Nephron progenitor cell (in vitro differentiated cells): ENCODE data around the gene AQP5.

Experiments used
- DNase-seq: peaks from one replicate; pipeline ENCODE4 v3.0.0; 2021
- H3K27ac Mint-ChIP-seq: 2 replicates; pipeline ENCODE4 v1.8.0; 2021; ENCODE audit warnings: mild to moderate bottlenecking, moderate library complexity, mixed read lengths
- H3K27me3 Mint-ChIP-seq: 2 replicates; pipeline ENCODE4 v1.8.0; 2021; ENCODE audit warnings: mild to moderate bottlenecking, low read depth, mixed read lengths; ENCODE audit not compliant: poor library complexity
- H3K36me3 Mint-ChIP-seq: 2 replicates; pipeline ENCODE4 v1.8.0; 2021; ENCODE audit warnings: low read depth, mixed read lengths
- H3K4me1 Mint-ChIP-seq: 2 replicates; pipeline ENCODE4 v1.8.0; 2021; ENCODE audit warnings: mixed read lengths
- H3K4me3 Mint-ChIP-seq: 2 replicates; pipeline ENCODE4 v1.8.0; 2021; ENCODE audit warnings: mild to moderate bottlenecking, moderate library complexity, mixed read lengths
- H3K9me3 Mint-ChIP-seq: 2 replicates; pipeline ENCODE4 v1.8.0; 2021; ENCODE audit warnings: mild to moderate bottlenecking, moderate library complexity, mixed read lengths
- TF ChIP-seq, protein P1 (sequence below): fragments of 200-600 bp; sonication (generic); IDR thresholded peaks from 2 replicates; pipeline ENCODE4 v1.5.0; 2021; ENCODE audit warnings: antibody characterized with exemption

Gene AQP5

GRCh38 chr12:49967777-49968250 lies 6.1 kb downstream of the AQP5 start:
- H3K27ac Mint-ChIP-seq, result no peak overlapping the region
- H3K27me3 Mint-ChIP-seq, result peaks cover 35% of the 10 kb centered on the region
- H3K4me3 Mint-ChIP-seq, result peak overlapping the region; percentile 19

GRCh38 chr12:49968471-49968870 lies 6.8 kb downstream of the AQP5 start:
- DNase-seq, result no peak
- Mint-ChIP-seq H3K4me1 (peaks cover 29% of the 10 kb centered on the region), H3K4me3 (no peak overlapping the region), H3K9me3 (no peaks in the 10 kb centered on the region), H3K27ac (no peak overlapping the region), H3K27me3 (peaks cover 29% of the 10 kb centered on the region), H3K36me3 (no peaks in the 10 kb centered on the region)
- TF ChIP-seq, protein P1, sequence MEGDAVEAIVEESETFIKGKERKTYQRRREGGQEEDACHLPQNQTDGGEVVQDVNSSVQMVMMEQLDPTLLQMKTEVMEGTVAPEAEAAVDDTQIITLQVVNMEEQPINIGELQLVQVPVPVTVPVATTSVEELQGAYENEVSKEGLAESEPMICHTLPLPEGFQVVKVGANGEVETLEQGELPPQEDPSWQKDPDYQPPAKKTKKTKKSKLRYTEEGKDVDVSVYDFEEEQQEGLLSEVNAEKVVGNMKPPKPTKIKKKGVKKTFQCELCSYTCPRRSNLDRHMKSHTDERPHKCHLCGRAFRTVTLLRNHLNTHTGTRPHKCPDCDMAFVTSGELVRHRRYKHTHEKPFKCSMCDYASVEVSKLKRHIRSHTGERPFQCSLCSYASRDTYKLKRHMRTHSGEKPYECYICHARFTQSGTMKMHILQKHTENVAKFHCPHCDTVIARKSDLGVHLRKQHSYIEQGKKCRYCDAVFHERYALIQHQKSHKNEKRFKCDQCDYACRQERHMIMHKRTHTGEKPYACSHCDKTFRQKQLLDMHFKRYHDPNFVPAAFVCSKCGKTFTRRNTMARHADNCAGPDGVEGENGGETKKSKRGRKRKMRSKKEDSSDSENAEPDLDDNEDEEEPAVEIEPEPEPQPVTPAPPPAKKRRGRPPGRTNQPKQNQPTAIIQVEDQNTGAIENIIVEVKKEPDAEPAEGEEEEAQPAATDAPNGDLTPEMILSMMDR, result no peak

More at GRCh38 chr12:49967777-49968250, 6.1 kb downstream of the AQP5 start:
- H3K4me1 Mint-ChIP-seq, result peaks cover 27% of the 10 kb centered on the region
- DNase-seq, result no peak
- TF ChIP-seq, protein P1, result no peak
- H3K9me3 Mint-ChIP-seq, result no peaks in the 10 kb centered on the region
- H3K36me3 Mint-ChIP-seq, result no peaks in the 10 kb centered on the region

DNA sequence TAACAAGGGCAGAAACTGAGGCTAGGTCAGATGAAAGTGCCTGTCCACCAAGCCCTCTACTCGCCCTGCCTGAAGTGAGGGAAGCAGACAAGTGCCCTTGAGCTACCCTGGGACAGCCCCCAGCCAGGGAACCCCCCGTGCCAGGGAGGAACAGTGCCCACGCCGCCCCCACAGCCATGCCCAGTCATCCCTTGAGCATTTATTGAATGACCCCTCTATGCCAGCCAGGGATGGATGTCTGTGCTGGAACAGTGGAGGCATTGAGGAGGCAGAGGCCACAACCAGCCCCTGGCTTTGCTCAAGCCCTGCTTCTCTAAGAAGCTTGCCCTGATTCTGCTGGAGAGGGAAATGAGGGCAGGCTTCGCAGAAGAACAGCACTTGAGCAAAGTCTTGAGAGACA lies 7.4 kb downstream of the AQP5 start:
- no peaks in the 10 kb centered on the region for H3K36me3 Mint-ChIP-seq
- no peak overlapping the region for H3K27ac Mint-ChIP-seq

DNA sequence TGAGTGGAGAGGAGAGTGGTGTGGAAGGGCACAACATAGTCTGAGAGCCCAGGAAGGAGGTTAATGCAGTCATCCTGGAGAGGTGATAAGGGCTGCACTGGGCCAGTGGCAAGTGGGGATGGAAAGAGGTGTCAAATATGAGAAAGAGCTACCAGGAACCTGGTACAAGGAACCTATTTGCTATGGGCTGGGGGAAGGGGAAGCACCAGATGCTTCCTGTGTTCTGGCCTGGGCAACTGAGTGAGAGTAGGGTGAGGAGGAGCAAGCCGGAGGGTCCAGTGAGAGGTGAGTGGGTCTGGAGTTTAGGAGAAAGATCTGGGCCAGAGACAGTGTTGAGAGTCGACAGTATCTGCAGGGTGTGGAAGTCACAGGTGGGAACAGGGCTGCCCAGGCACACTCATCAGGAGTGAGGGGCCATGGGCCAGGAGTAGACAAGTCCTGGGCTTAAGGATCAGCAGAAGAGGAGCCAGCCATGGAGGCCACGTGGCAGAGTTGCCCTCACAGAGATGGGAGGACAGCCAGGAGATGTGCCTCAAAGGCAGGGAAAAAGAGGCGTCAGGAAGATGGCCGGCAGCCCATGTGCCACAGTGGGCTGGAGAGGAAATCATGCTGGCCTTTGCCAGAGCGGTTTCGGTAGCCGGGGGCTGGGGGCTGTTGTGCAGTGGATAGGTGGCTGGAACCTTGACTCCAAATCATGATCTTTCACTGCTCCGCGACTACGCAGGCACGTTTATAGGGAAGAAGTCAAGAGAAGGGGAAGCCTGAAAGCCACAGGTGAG lies 8.2 kb downstream of the AQP5 start:
- Mint-ChIP-seq H3K9me3 (no peaks in the 10 kb centered on the region), H3K27ac (no peak overlapping the region), H3K27me3 (peaks cover 16% of the 10 kb centered on the region), H3K4me3 (no peak overlapping the region), H3K36me3 (no peaks in the 10 kb centered on the region), H3K4me1 (peaks cover 36% of the 10 kb centered on the region)
- DNase-seq, result no peak
- TF ChIP-seq, protein P1, result no peak

More for the DNA sequence above, 7.4 kb downstream of the AQP5 start:
- H3K4me3 Mint-ChIP-seq, result no peak overlapping the region
- TF ChIP-seq, protein P1, result no peak
- H3K4me1 Mint-ChIP-seq, result peaks cover 34% of the 10 kb centered on the region
- DNase-seq, result no peak
- H3K27me3 Mint-ChIP-seq, result peaks cover 25% of the 10 kb centered on the region
- no peaks in the 10 kb centered on the region for H3K9me3 Mint-ChIP-seq

GRCh38 chr12:49970658-49971057 lies 9.0 kb downstream of the AQP5 start:
- Mint-ChIP-seq H3K4me3 (no peak overlapping the region), H3K9me3 (no peaks in the 10 kb centered on the region), H3K27me3 (peaks cover 11% of the 10 kb centered on the region), H3K27ac (no peak overlapping the region), H3K36me3 (no peaks in the 10 kb centered on the region), H3K4me1 (peaks cover 36% of the 10 kb centered on the region)
- no peak for DNase-seq
- TF ChIP-seq, protein P1, result no peak

GRCh38 chr12:49971141-49971540 lies 9.5 kb downstream of the AQP5 start:
- no peak for DNase-seq
- peaks cover 7% of the 10 kb centered on the region for H3K27me3 Mint-ChIP-seq
- peaks cover 32% of the 10 kb centered on the region for H3K4me1 Mint-ChIP-seq
- no peak overlapping the region for H3K4me3 Mint-ChIP-seq
- no peaks in the 10 kb centered on the region for H3K9me3 Mint-ChIP-seq
- TF ChIP-seq, protein P1, result no peak
- no peaks in the 10 kb centered on the region for H3K36me3 Mint-ChIP-seq
- H3K27ac Mint-ChIP-seq, result no peak overlapping the region
